Loucy (cell line): ENCODE data around the gene CACNA1D.

ENCODE experiments used
- H2AFZ ChIP-seq: fragments of 200-600 bp; sonication (generic); 2 replicates; pipeline ENCODE4 v1.6.0; 2016; ENCODE audit warnings: antibody characterized with exemption, mild to moderate bottlenecking, low read length, moderate library complexity
- H3F3A ChIP-seq: fragments of 200-600 bp; 2 replicates; pipeline ENCODE4 v1.6.0; 2016; ENCODE audit warnings: antibody characterized with exemption, low read depth, mild to moderate bottlenecking
- H3K27me3 ChIP-seq: fragments of 200-600 bp; sonication (generic); 2 replicates; pipeline ENCODE4 v1.6.1; 2014; ENCODE audit warnings: low read length, mild to moderate bottlenecking; ENCODE audit not compliant: insufficient read depth, poor library complexity, severe bottlenecking
- H3K36me3 ChIP-seq: fragments of 200-600 bp; sonication (generic); 2 replicates; pipeline ENCODE4 v1.6.1; 2016; ENCODE audit warnings: low read length; ENCODE audit not compliant: insufficient read depth
- H3K4me1 ChIP-seq: fragments of 200-600 bp; sonication (generic); 2 replicates; pipeline ENCODE4 v1.5.1; 2014; ENCODE audit warnings: low read length, mild to moderate bottlenecking; ENCODE audit not compliant: insufficient read depth, poor library complexity, severe bottlenecking
- H3K4me2 ChIP-seq: fragments of 200-600 bp; sonication (generic); 2 replicates; pipeline ENCODE4 v1.6.0; 2014; ENCODE audit warnings: antibody characterized with exemption, low read length, low read depth, mild to moderate bottlenecking; ENCODE audit not compliant: poor library complexity, severe bottlenecking
- H3K4me3 ChIP-seq: fragments of 200-600 bp; sonication (generic); 2 replicates; pipeline ENCODE4 v1.5.1; 2014; ENCODE audit warnings: low read length, mild to moderate bottlenecking, mixed read lengths; ENCODE audit not compliant: poor library complexity, severe bottlenecking
- H3K79me2 ChIP-seq: fragments of 200-600 bp; sonication (generic); 2 replicates; pipeline ENCODE4 v1.6.1; 2014; ENCODE audit warnings: low read length; ENCODE audit not compliant: insufficient read depth
- H3K9ac ChIP-seq: fragments of 200-600 bp; sonication (generic); 2 replicates; pipeline ENCODE4 v1.6.0; 2014; ENCODE audit warnings: mild to moderate bottlenecking, low read depth, low read length, moderate library complexity; ENCODE audit not compliant: poor library complexity, severe bottlenecking
- H3K9me2 ChIP-seq: fragments of 200-600 bp; sonication (generic); replicated peaks from 2 replicates; pipeline ENCODE4 v1.6.1; 2016; ENCODE audit warnings: low read depth, low read length, mixed read lengths
- H3K9me3 ChIP-seq: fragments of 200-600 bp; sonication (generic); 2 replicates; pipeline ENCODE4 v1.6.1; 2014; ENCODE audit warnings: mild to moderate bottlenecking, antibody characterized with exemption, low read length, low read depth; ENCODE audit not compliant: insufficient read depth
- H4K20me1 ChIP-seq: fragments of 200-600 bp; sonication (generic); 2 replicates; pipeline ENCODE4 v1.6.0; 2014; ENCODE audit warnings: antibody characterized with exemption, low read length, mild to moderate bottlenecking; ENCODE audit not compliant: insufficient read depth, poor library complexity, severe bottlenecking
- EZH2phosphoT487 ChIP-seq: fragments of 200-600 bp; IDR thresholded peaks from 2 replicates; pipeline ENCODE4 v1.6.1; 2018; ENCODE audit warnings: antibody characterized with exemption, mild to moderate bottlenecking, moderate library complexity, borderline replicate concordance
- TF ChIP-seq, protein P1 (sequence below): fragments of 200-600 bp; sonication (generic); conservative IDR thresholded peaks from 2 replicates; pipeline ENCODE4 v1.5.1; 2014; ENCODE audit warnings: mild to moderate bottlenecking, antibody characterized with exemption, low read length

The CACNA1D gene

DNA sequence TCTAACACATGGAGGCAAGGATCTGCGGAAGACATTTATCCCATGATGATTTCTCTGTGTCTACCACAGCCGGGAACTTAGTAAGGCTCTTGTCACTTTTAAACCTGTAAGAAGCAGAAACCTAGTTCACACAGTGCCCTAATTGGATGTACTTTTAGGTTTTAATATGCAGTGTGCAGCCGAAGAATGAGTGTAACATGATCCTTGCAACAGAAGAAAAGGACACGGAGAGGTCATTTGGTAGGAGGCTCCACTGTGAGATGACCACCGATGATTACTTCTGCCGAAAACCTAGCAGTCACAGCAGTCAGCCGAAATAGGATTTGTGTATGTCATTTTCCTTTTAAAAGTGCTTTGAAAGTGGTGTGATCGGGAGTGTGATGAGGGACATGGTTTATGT is 6.8 kb downstream of the CACNA1D start:
- H3K9ac ChIP-seq = no peak overlapping the region
- no peaks in the 10 kb centered on the region for H3F3A ChIP-seq
- H3K79me2 ChIP-seq = no peaks in the 10 kb centered on the region
- H3K36me3 ChIP-seq = no peaks in the 10 kb centered on the region
- no peaks in the 10 kb centered on the region for H3K9me3 ChIP-seq
- no peak overlapping the region for H2AFZ ChIP-seq
- H3K27me3 ChIP-seq = no peaks in the 10 kb centered on the region
- H4K20me1 ChIP-seq = no peaks in the 10 kb centered on the region
- H3K4me3 ChIP-seq = no peak overlapping the region
- H3K4me2 ChIP-seq = no peak overlapping the region
- H3K9me2 ChIP-seq = no peaks in the 10 kb centered on the region
- TF ChIP-seq, protein P1, sequence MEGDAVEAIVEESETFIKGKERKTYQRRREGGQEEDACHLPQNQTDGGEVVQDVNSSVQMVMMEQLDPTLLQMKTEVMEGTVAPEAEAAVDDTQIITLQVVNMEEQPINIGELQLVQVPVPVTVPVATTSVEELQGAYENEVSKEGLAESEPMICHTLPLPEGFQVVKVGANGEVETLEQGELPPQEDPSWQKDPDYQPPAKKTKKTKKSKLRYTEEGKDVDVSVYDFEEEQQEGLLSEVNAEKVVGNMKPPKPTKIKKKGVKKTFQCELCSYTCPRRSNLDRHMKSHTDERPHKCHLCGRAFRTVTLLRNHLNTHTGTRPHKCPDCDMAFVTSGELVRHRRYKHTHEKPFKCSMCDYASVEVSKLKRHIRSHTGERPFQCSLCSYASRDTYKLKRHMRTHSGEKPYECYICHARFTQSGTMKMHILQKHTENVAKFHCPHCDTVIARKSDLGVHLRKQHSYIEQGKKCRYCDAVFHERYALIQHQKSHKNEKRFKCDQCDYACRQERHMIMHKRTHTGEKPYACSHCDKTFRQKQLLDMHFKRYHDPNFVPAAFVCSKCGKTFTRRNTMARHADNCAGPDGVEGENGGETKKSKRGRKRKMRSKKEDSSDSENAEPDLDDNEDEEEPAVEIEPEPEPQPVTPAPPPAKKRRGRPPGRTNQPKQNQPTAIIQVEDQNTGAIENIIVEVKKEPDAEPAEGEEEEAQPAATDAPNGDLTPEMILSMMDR = no peak
- no peak for TF ChIP-seq EZH2phosphoT487
- no peaks in the 10 kb centered on the region for H3K4me1 ChIP-seq

DNA sequence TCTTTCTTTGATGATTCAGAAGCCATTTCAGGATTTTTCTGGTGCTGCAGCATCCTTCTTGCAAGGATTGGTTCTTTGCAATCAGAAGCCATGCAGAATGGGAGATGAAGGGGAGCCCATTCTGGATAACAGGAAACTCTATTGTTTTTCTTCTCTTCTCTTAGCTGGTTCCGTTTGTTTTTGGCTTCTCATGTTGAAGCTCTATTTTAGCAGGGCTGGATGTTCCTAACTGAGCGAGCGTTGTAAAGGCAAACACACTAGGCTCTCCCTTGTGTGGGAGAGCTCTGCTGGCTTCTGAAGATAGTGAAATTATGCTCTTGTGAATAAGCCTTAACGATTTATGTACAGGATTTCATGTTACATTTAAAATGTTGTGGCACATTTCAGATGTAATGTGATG is 8.3 kb downstream of the CACNA1D start:
- Histone ChIP-seq H3K27me3 (no peaks in the 10 kb centered on the region), H4K20me1 (no peaks in the 10 kb centered on the region), H3K9me3 (no peaks in the 10 kb centered on the region), H3F3A (no peaks in the 10 kb centered on the region), H3K9ac (no peak overlapping the region), H3K9me2 (no peaks in the 10 kb centered on the region), H3K4me3 (no peak overlapping the region), H3K4me2 (no peak overlapping the region), H3K79me2 (no peaks in the 10 kb centered on the region), H2AFZ (no peak overlapping the region), H3K36me3 (no peaks in the 10 kb centered on the region), H3K4me1 (no peaks in the 10 kb centered on the region)
- TF ChIP-seq, protein P1 = no peak

DNA sequence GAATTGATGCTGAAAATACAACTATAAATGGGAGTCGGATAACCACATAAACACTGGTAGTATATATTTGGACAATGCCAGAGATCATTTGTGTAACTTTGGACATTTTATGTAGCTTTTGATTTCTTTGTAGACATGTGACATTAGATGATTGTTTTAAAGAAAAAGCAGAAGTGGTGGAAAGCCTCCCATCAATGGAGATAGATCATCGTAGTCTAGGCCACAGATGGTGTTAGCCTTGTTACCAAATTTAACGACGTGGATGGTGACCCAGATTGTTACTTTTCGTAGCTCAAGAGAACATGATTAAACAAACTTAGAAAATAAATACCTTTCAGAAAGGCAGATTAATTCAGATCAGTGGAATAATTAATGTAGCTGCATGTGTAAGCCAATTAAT is 8.8 kb downstream of the CACNA1D start:
- no peak overlapping the region for H3K4me2 ChIP-seq
- no peak overlapping the region for H3K4me3 ChIP-seq
- no peaks in the 10 kb centered on the region for H3K4me1 ChIP-seq
- no peaks in the 10 kb centered on the region for H3K27me3 ChIP-seq
- H3K9ac ChIP-seq = no peak overlapping the region
- no peaks in the 10 kb centered on the region for H3K9me3 ChIP-seq
- H3K36me3 ChIP-seq = no peaks in the 10 kb centered on the region
- H4K20me1 ChIP-seq = no peaks in the 10 kb centered on the region
- no peaks in the 10 kb centered on the region for H3F3A ChIP-seq
- H3K79me2 ChIP-seq = no peaks in the 10 kb centered on the region
- TF ChIP-seq, protein P1 = no peak
- TF ChIP-seq EZH2phosphoT487 = no peak
- H3K9me2 ChIP-seq = no peaks in the 10 kb centered on the region
- no peak overlapping the region for H2AFZ ChIP-seq
